GM18867 (cell line): ENCODE measurements around the gene EHMT1.

Experiments used
- ATAC-seq: cut with Tn5 transposase; IDR thresholded peaks from one replicate; pipeline ENCODE4 v1.9.1; 2021; ENCODE audit warnings: mild to moderate bottlenecking, moderate library complexity; ENCODE audit not compliant: unreplicated experiment

The EHMT1 gene

GRCh38 chr9:137757139-137757538 is 138.3 kb downstream of the EHMT1 start:
- ATAC-seq = no peak

GRCh38 chr9:137757613-137758029 is 138.8 kb downstream of the EHMT1 start:
- peak; percentile 28 for ATAC-seq

GRCh38 chr9:137758067-137758466 is 139.3 kb downstream of the EHMT1 start:
- no peak for ATAC-seq

GRCh38 chr9:137759117-137759516 is 140.3 kb downstream of the EHMT1 start:
- no peak for ATAC-seq

- no peak for ATAC-seq
Measured at GRCh38 chr9:137759649-137760321, 141.0 kb downstream of the EHMT1 start.

GRCh38 chr9:137760426-137760825 is 141.6 kb downstream of the EHMT1 start:
- ATAC-seq = no peak

GRCh38 chr9:137761032-137761431 is 142.2 kb downstream of the EHMT1 start:
- no peak for ATAC-seq

- ATAC-seq = no peak
Measured at GRCh38 chr9:137761793-137762192, 143.0 kb downstream of the EHMT1 start.

- ATAC-seq = peak; percentile 66
Measured at GRCh38 chr9:137762414-137763061, 143.7 kb downstream of the EHMT1 start.

- ATAC-seq = no peak
Measured at GRCh38 chr9:137763271-137763955, 144.6 kb downstream of the EHMT1 start.

GRCh38 chr9:137764171-137764671 is 145.4 kb downstream of the EHMT1 start:
- no peak for ATAC-seq

- no peak for ATAC-seq
Measured at GRCh38 chr9:137764981-137765380, 146.2 kb downstream of the EHMT1 start.

GRCh38 chr9:137765536-137765935 is 146.7 kb downstream of the EHMT1 start:
- ATAC-seq = no peak

- ATAC-seq = no peak
Measured at GRCh38 chr9:137771580-137771979, 152.8 kb downstream of the EHMT1 start.

- ATAC-seq = no peak
Measured at GRCh38 chr9:137772281-137772873, 153.6 kb downstream of the EHMT1 start.

- no peak for ATAC-seq
Measured at GRCh38 chr9:137774775-137775386, 156.1 kb downstream of the EHMT1 start.

GRCh38 chr9:137776306-137776995 is 157.6 kb downstream of the EHMT1 start:
- no peak for ATAC-seq

GRCh38 chr9:137777761-137778160 is 159.0 kb downstream of the EHMT1 start:
- ATAC-seq = no peak

- ATAC-seq = no peak
Measured at GRCh38 chr9:137778336-137778735, 159.5 kb downstream of the EHMT1 start.

GRCh38 chr9:137778914-137779313 is 160.1 kb downstream of the EHMT1 start:
- ATAC-seq = no peak
